Kidney (tissue), 22 donors: ENCODE results near the gene CYP4F8. TPM values are rescaled to one million over a fixed set of nuclear protein-coding genes. Genes with fewer than 3 reads are reported as not detected.

Experiments
- DNase-seq, 5 donors: peaks; one replicate each; pipeline ENCODE4 v3.0.0-alpha.2; 2013 to 2020
- FAIRE-seq: peaks from 2 replicates; lab custom pipeline; 2012; peaks lifted over from hg19 to GRCh38; lab: Jason Lieb, UNC
- H3K27ac ChIP-seq, 2 donors: one replicate each; pipeline ENCODE4 v1.7.0; 2013; ENCODE audit warnings: low read depth in 2 of 2, low read length in 2 of 2, inconsistent platforms in 1 of 2
- H3K27me3 ChIP-seq: one replicate; pipeline ENCODE4 v1.7.1; 2013; ENCODE audit warnings: low read length, inconsistent platforms; ENCODE audit not compliant: control insufficient read depth, insufficient read depth
- H3K36me3 ChIP-seq, 3 donors: one replicate each; pipeline versions ENCODE4 v1.7.0 to v1.7.1; 2013; ENCODE audit warnings: low read length in 3 of 3, control low read depth in 1 of 3, inconsistent platforms in 1 of 3; ENCODE audit not compliant: insufficient read depth in 3 of 3, control insufficient read depth in 2 of 3
- H3K4me1 ChIP-seq, 3 donors: one replicate each; pipeline versions ENCODE4 v1.7.0 to v1.7.1; 2013; ENCODE audit warnings: low read length in 3 of 3, inconsistent platforms in 1 of 3, low read depth in 1 of 3; ENCODE audit not compliant: control insufficient read depth in 2 of 3, insufficient read depth in 2 of 3
- H3K4me3 ChIP-seq, 3 donors: one replicate each; pipeline versions ENCODE4 v1.7.0 to v1.8.1; 2013; ENCODE audit warnings: low read length in 3 of 3, control low read depth in 1 of 3, inconsistent platforms in 1 of 3
- H3K9ac ChIP-seq, 3 donors: one replicate each; pipeline versions ENCODE4 v1.7.0 to v1.7.1; 2013; ENCODE audit warnings: low read length in 3 of 3, control low read depth in 1 of 3, inconsistent platforms in 1 of 3
- H3K9me3 ChIP-seq, 3 donors: one replicate each; pipeline versions ENCODE4 v1.7.0 to v1.7.1; 2013; ENCODE audit warnings: low read length in 3 of 3, control low read depth in 1 of 3, inconsistent platforms in 1 of 3; ENCODE audit not compliant: control insufficient read depth in 2 of 3, insufficient read depth in 1 of 3
- CTCF ChIP-seq: IDR thresholded peaks from 3 replicates; pipeline ENCODE4 v1.5.1; 2012; ENCODE audit warnings: mild to moderate bottlenecking, moderate library complexity, borderline replicate concordance; ENCODE audit not compliant: insufficient read depth; ENCODE audit errors: extremely low read depth
- intact Hi-C: fragments of 100-400 bp; cut with DNase I; formaldehyde crosslinking; loops from one replicate; pipeline ENCODE4 v1.11.1; 2022
- long read RNA-seq, 10 donors: library from polyadenylated mRNA in 1 of 10; unstranded in 1 of 10; transcript quantifications; one replicate each; pipeline ENCODE4 v2.0.0 and lab custom pipeline, GENCODE V29; 2021 to 2026
- polyA plus RNA-seq: library from polyadenylated mRNA; stranded (reverse); fragments of 350-450 nt; fragmentation: Illumina TruSeq; extraction: RNeasy Lipid Tissue Mini Kit (QIAGEN cat#74804); gene quantifications from one replicate; pipeline ENCODE4 v1.2.3, GENCODE V29; 2014; ENCODE audit warnings: low read depth, low replicate concordance; ENCODE audit not compliant: insufficient read depth
- total RNA-seq: library from RNA; stranded (reverse); fragmentation: NEBNext Ultra II Directional; extraction: Animal tissue kit (Norgen Biotek cat#: 25700); gene quantifications from one replicate; pipeline ENCODE4 v1.2.1, GENCODE V29; 2021
- donor health status: control.
- donor health status: control.
- donor health status: control.
- donor health status: control.
- donor health status: control.
- donor health status: DM: yes; HTN: yes; CAD: no.
- donor health status: Normal renal cell carcinoma (clear cell type).

Gene CYP4F8
- not detected for total RNA-seq
- polyA plus RNA-seq = not detected
- long read RNA-seq, donor 1 = 0 reads
- long read RNA-seq, donor 2 = 0 reads
- long read RNA-seq, donor 3 = 0 reads
- long read RNA-seq, donor 4 = 0 reads
- long read RNA-seq, donor 5 = 0 reads
- long read RNA-seq, donor 6 = 0 reads
- long read RNA-seq, donor 7 = 0 reads
- long read RNA-seq, donor 8 = 0 reads
- long read RNA-seq, donor 9 = 0 reads
- long read RNA-seq, donor 10 = 0 reads

DNA sequence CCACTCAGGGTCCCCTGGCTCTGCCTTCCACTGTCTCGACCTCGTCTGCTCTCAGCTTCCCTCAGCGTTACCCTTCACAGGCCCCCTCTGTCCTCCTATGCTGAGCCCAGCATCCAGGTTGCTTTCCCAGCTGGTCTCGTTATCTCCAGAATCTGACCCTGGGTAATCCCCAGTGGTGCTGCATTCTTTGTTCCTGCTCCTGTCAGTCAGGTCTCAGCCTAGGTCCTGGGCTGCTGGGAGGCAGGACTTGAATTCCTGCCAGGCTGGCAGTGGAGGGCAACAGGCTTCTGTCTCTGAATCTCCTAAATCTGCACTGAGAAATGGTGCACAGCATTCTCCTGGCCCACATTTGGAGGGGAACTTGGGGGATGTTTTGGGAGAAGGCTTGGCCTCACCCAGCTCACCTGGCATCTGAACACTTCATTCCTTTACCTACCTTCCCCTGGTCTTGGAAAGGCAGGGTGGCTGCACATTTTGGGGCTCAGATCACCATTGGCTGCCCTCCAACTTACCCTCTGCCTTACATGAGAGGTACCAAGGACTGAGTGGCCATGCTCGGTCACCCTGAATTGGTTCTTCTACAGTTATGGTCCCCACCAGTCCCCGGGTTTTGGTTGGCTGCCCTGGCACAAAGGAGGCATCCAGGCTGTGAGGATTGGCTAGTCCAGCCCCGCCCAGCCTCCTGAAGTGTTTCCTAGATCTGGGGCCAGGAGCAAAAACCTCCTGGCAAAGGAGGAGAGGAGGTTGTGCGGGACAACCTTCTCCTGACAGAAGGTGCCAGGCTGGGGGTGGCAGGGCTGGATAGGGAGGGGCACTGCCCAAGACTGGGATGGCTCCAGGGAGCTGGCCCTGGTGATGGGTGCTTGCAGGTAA lies at the start of gene CYP4F8:
CYP4F8 (plus strand) TSS at position 712 of the 873 bp plus-strand sequence. CDS start 399 bp downstream, outside the sequence.
- FAIRE-seq (no peak), DNase-seq (no peak)
- no peak within 1 kb of the TSS for H3K4me3 ChIP-seq
- H3K27ac ChIP-seq = no peak within 1 kb of the TSS
- intact Hi-C loops = no loop called here
- no peaks in the 10 kb centered on the region for H3K4me1 ChIP-seq
- no peaks in the 10 kb centered on the region for H3K27me3 ChIP-seq
- no peak within 1 kb of the TSS for H3K9ac ChIP-seq
- TF ChIP-seq CTCF = no peak
- H3K36me3 ChIP-seq = no peaks in the 10 kb centered on the region
- H3K9me3 ChIP-seq = no peaks in the 10 kb centered on the region

- Histone ChIP-seq H3K27me3 (no peaks in the 10 kb centered on the region), H3K9me3 (no peaks in the 10 kb centered on the region), H3K4me1 (no peaks in the 10 kb centered on the region), H3K4me3 (no peak overlapping the region), H3K27ac (no peak overlapping the region), H3K36me3 (no peaks in the 10 kb centered on the region), H3K9ac (no peak overlapping the region)
- intact Hi-C loops = no loop called here
- DNase-seq (no peak), FAIRE-seq (no peak)
- no peak for TF ChIP-seq CTCF
Measured at GRCh38 chr19:15570420-15570819, 44.6 kb upstream of the CYP4F8 start.

GRCh38 chr19:15575406-15575805 lies 39.6 kb upstream of the CYP4F8 start:
- no peaks in the 10 kb centered on the region for H3K36me3 ChIP-seq
- no peak for FAIRE-seq
- H3K27me3 ChIP-seq = no peaks in the 10 kb centered on the region
- no peak for TF ChIP-seq CTCF
- H3K4me1 ChIP-seq = no peaks in the 10 kb centered on the region
- H3K4me3 ChIP-seq = no peak overlapping the region
- no peak overlapping the region for H3K9ac ChIP-seq
- no peaks in the 10 kb centered on the region for H3K9me3 ChIP-seq
- H3K27ac ChIP-seq = no peak overlapping the region
- DNase-seq = no peak
- intact Hi-C loops = no loop called here
